Activated CD8-positive, alpha-beta T cell treated with anti-CD3 and anti-CD28 coated beads, Interleukin-2, amount 10 ng/mL, durations not matched to agents 7 days and 5 days (primary cell): ENCODE results near the gene MTURN. TPM values are rescaled to one million over a fixed set of nuclear protein-coding genes. Genes with fewer than 3 reads are reported as not detected.

Source experiments
- ATAC-seq: fragments of 150-1000 bp; cut with Tn5 transposase; one replicate; pipeline ENCODE4 v1.10.0; 2021; ENCODE audit warnings: moderate library complexity
- CTCF ChIA-PET: fragments of 350-600 bp; sonication (Branson Sonifier 250); formaldehyde crosslinking; loops from one replicate; lab custom pipeline; 2021; ENCODE audit warnings: antibody characterized with exemption; lab: Charles Lee
- POLR2A ChIA-PET: fragments of 350-600 bp; sonication (Branson Sonifier 250); formaldehyde crosslinking; loops from one replicate; lab custom pipeline; 2021; ENCODE audit warnings: antibody characterized with exemption; lab: Charles Lee
- DNase-seq: peaks from one replicate; pipeline ENCODE4 v3.0.0-alpha.2; 2020
- H3K27ac Mint-ChIP-seq: one replicate; pipeline ENCODE4 v1.8.0; 2021; ENCODE audit warnings: mild to moderate bottlenecking, mixed read lengths
- H3K27me3 Mint-ChIP-seq: one replicate; pipeline ENCODE4 v1.8.0; 2021; ENCODE audit warnings: low read depth, mixed read lengths
- H3K36me3 Mint-ChIP-seq: one replicate; pipeline ENCODE4 v1.8.0; 2021; ENCODE audit warnings: low read depth, mixed read lengths
- H3K4me1 Mint-ChIP-seq: one replicate; pipeline ENCODE4 v1.8.0; 2021; ENCODE audit warnings: low read depth, mixed read lengths
- H3K4me3 Mint-ChIP-seq: one replicate; pipeline ENCODE4 v1.8.0; 2021; ENCODE audit warnings: mild to moderate bottlenecking, mixed read lengths
- H3K9me3 Mint-ChIP-seq: one replicate; pipeline ENCODE4 v1.8.0; 2022; ENCODE audit warnings: mixed read lengths; ENCODE audit not compliant: insufficient read depth
- total RNA-seq, 2 experiments: library from RNA; stranded (reverse); gene quantifications; one replicate each; pipeline ENCODE4 v1.2.3, GENCODE V29; 2021

Gene MTURN
- total RNA-seq, 2 experiments from 2014 or later, result 1.1 to 1.3 TPM

DNA sequence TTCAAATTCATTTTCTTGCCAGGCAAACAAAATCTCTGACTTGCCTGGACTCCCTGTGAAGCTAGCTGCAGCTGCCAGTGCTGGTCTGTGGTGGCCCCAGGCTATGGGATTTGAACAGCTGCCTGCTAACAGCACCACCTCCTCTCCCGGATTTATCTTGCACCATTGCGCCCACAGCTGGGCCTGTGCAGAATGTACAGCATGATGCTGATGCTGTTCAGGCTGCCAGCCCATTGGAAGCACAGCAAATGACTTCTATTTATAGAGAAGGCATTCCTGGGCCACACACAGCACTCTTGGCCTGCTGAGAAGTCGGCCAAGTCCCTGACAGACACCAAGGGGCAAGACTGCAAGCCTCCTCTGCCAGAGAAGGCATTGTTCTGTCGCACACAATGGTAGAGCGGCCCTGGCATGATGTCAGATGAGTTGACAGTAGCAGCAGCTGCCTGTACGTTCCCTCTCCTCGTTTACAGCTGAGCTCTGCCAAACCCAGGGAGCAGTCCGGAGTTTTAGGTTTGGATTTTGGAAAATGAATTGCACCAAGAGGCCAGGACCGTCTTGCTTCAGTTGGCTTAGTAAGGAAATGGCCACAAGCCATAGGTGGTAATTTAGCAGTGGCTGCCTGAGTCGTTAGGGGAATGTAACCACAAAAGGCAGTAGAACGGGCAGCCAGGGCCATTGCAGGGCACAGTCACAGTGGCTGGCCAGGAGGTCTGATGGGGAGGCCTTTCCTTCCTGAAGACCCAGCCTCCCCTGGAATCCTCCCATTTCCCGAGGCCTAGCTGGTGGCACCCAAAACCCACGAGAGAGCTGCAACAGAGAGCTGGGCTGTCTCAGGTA lies 38.5 kb downstream of the MTURN start:
- H3K9me3 Mint-ChIP-seq, result no peaks in the 10 kb centered on the region
- POLR2A ChIA-PET, result no interaction called here
- H3K27ac Mint-ChIP-seq, result no peak overlapping the region
- no peaks in the 10 kb centered on the region for H3K36me3 Mint-ChIP-seq
- no peaks in the 10 kb centered on the region for H3K4me1 Mint-ChIP-seq
- H3K27me3 Mint-ChIP-seq, result peaks cover 7% of the 10 kb centered on the region
- ATAC-seq (no peak), DNase-seq (no peak)
- H3K4me3 Mint-ChIP-seq, result no peak overlapping the region
- CTCF ChIA-PET, result interaction anchor here (0.9 to 2.0 kb wide), 2 partner anchors 9 to 337 kb away, joined by 4 to 10 read pairs; no protein-coding TSS in a partner anchor

DNA sequence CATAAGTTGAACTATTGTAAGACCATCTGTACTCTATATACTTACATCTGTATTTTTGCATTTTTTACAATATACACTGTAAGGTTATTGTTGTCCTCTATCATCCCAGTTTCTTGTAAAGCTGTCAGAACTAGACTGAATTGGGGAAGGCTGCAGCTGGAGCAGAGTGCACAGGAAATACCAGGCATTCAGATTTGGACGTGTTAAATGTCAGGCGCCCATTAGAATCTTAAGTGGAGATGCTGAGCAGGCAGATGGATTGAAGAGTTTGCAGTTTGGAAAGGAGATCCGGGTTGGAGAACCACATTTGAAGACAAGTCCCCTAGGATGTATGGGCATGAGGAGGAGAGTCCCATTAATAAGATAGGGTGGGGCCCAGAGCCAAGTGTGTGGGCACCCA lies 40.4 kb downstream of the MTURN start:
- Mint-ChIP-seq H3K4me3 (no peak overlapping the region), H3K27me3 (peaks cover 7% of the 10 kb centered on the region), H3K36me3 (no peaks in the 10 kb centered on the region), H3K27ac (no peak overlapping the region), H3K9me3 (peaks cover 2% of the 10 kb centered on the region), H3K4me1 (peaks cover 7% of the 10 kb centered on the region)
- ATAC-seq (no peak), DNase-seq (no peak)
- ChIA-PET CTCF (no interaction called here), POLR2A (no interaction called here)

DNA sequence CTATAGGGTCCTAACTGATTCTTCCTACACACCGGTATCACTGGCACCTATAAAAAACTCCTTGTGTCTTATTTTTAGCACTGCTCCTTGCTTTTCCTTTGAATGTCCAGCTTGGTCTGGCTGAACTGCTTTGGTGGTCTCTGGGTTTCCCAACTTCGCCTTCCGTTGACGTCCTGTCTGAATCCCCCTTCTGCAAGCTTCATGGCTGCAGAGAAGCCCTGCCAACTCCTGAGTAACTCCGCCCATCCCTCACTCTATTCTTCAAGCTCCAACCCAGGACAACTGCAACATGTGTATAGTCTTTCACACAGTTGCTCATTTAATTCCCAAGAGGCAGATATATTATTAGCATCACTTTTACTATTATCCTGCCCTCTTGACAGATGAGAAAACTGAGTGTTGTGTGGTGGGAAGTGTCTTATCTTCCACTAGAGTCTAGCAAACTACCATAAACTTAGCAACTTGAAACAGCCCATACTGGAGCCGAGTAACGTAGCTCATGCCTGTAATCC lies 40.9 kb downstream of the MTURN start:
- H3K4me1 Mint-ChIP-seq, result peaks cover 7% of the 10 kb centered on the region
- H3K27me3 Mint-ChIP-seq, result peaks cover 4% of the 10 kb centered on the region
- POLR2A ChIA-PET, result no interaction called here
- H3K4me3 Mint-ChIP-seq, result no peak overlapping the region
- H3K27ac Mint-ChIP-seq, result no peak overlapping the region
- no peak for ATAC-seq
- no peaks in the 10 kb centered on the region for H3K36me3 Mint-ChIP-seq
- CTCF ChIA-PET, result no interaction called here
- DNase-seq, result no peak
- peaks cover 2% of the 10 kb centered on the region for H3K9me3 Mint-ChIP-seq

DNA sequence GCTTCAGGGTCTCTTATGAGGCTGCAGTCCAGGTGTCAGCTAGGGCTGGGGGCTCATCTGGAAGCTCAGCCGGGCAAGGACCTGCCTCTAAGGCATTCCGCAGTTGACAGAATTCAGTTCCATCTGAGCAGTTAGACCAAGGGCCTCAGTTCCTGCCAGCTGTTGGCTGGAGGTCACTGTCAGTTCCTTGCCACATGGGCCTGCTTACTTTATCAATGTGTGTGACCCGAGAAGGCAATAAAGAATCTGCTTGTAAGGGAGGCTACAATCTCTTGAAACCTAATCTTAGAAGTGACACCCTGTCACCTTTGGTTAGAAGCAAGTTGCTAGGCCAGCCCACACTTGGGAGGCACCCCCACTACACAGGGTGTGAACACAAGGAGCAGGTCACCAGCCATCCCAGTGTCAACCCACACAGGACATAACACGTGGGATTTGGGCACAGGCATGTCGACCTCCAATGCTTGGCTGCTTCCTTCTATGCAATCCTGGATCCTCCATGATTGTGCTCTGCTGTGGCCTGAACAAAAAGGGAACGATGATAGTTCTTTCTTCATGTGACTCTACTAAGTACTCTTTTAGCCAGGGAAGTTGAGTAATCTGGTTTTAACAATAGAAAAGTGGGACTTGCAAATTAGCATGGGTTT lies 41.8 kb downstream of the MTURN start:
- H3K9me3 Mint-ChIP-seq, result peaks cover 2% of the 10 kb centered on the region
- H3K36me3 Mint-ChIP-seq, result no peaks in the 10 kb centered on the region
- CTCF ChIA-PET, result no interaction called here
- no peak overlapping the region for H3K27ac Mint-ChIP-seq
- ATAC-seq (no peak), DNase-seq (no peak)
- peaks cover 7% of the 10 kb centered on the region for H3K4me1 Mint-ChIP-seq
- H3K4me3 Mint-ChIP-seq, result no peak overlapping the region
- H3K27me3 Mint-ChIP-seq, result no peaks in the 10 kb centered on the region
- POLR2A ChIA-PET, result no interaction called here

DNA sequence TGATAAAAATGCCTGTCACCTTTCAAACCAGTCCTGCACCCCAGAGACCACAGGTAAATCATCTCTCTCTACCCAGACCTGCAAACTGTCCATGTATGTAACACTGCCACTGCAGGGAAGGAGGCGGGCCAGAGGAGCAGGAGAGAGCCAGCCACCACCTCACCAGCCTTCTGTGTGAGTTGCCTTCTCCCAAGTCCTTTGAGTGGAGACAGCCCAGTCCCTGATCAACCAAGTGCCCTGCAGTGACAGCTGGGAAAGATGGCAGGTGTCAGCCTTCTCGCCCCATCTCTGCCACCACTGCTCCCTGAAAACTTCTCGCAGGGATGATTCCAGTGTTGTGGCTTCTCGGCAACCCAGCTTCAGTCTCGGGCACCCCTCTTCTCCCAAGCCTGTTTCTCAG lies 42.4 kb downstream of the MTURN start:
- ChIA-PET POLR2A (no interaction called here), CTCF (no interaction called here)

DNA sequence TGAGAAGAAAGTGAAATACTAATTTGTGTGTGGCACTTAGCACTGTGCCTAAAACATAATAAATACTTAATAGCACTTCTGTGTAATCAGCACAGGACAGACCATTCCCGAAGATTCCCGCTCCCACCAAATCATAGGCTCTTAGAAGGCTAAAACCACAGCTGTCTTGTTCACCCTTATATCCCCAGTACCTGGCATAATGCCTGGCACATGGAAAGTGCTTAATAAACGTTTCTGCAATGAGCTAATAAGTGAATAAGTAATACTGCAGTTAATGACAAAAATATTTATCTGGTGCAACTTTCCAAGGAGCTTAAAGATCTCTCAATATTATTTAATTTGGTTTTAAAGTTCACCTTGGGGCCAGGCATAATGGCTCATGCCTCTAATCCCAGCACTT lies 43.2 kb downstream of the MTURN start:
- DNase-seq (no peak), ATAC-seq (no peak)
- Mint-ChIP-seq H3K9me3 (peaks cover 2% of the 10 kb centered on the region), H3K36me3 (no peaks in the 10 kb centered on the region), H3K4me1 (peaks cover 7% of the 10 kb centered on the region), H3K27me3 (no peaks in the 10 kb centered on the region), H3K4me3 (no peak overlapping the region), H3K27ac (no peak overlapping the region)
- CTCF ChIA-PET, result interaction anchor here (1.1 kb wide), 1 partner anchor 98 kb away, joined by 3 read pairs; no protein-coding TSS in a partner anchor
- POLR2A ChIA-PET, result interaction anchor here (0.7 kb wide), 1 partner anchor 491 kb away, joined by 3 read pairs; no protein-coding TSS in a partner anchor

More for the DNA sequence above, 42.4 kb downstream of the MTURN start:
- Mint-ChIP-seq H3K36me3 (no peaks in the 10 kb centered on the region), H3K9me3 (peaks cover 2% of the 10 kb centered on the region), H3K27ac (no peak overlapping the region), H3K27me3 (no peaks in the 10 kb centered on the region), H3K4me3 (no peak overlapping the region), H3K4me1 (peaks cover 7% of the 10 kb centered on the region)
- ATAC-seq (no peak), DNase-seq (no peak)

DNA sequence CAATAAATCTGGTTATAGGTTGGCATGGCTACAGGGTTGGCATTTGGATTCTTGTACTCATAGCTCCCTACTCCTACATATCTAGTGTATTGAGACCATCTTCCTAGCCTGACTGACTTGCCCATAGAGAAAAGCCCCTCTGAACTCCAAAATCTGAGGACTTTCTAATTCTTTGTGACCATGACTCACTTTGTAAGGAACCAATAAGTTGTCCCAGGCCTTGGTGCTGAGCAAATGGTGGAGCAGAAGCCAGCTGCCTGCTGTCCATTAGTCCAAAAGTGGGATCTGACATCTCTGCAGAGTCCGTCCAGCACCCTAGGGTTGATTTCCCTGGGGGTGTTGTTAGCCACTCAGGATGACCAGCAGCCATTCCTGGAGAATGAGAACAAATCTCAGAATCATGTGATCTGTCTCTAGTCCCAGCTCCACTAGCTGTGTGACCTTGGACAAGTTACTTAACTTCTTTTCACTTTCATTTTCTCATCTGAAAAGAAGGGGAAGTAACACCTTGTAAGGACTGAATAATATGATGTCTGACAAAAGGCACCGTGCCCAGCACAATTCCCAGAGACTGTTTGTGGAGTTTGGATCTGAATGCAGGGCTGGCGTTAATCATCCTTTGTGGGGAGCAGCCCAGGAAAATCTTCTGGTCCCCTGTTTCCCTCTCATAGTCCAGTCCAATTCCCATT lies 44.1 kb downstream of the MTURN start:
- ChIA-PET CTCF (interaction anchor here (1.4 to 1.6 kb wide), 2 partner anchors 14 to 332 kb away, joined by 3 read pairs; no protein-coding TSS in a partner anchor), POLR2A (no interaction called here)
- H3K27ac Mint-ChIP-seq, result peak overlapping the region; percentile 31
- peaks cover 2% of the 10 kb centered on the region for H3K9me3 Mint-ChIP-seq
- peaks cover 7% of the 10 kb centered on the region for H3K4me1 Mint-ChIP-seq
- no peaks in the 10 kb centered on the region for H3K27me3 Mint-ChIP-seq
- no peak overlapping the region for H3K4me3 Mint-ChIP-seq
- no peaks in the 10 kb centered on the region for H3K36me3 Mint-ChIP-seq
- ATAC-seq (peak; percentile 65), DNase-seq (no peak)

DNA sequence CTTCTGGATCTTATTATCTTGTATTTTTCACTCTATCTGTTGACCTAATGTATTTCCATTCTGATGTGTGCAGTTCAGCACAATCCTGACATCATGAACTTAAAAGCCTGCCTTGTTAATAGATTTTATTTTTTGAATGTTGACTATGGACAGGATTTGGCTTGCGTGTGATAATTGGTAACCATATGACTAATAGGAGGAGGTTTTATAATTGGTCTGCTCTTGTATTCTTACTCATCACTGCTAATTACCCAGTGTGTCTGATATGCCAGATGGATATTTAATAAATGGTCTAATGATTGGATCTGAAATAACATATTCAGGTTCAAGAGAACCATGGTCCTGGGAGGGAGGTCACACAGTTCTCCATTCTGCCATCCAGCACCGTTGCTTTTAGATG lies 45.9 kb downstream of the MTURN start:
- DNase-seq (no peak), ATAC-seq (no peak)
- Mint-ChIP-seq H3K4me3 (no peak overlapping the region), H3K9me3 (peaks cover 2% of the 10 kb centered on the region), H3K27ac (no peak overlapping the region), H3K27me3 (no peaks in the 10 kb centered on the region), H3K36me3 (no peaks in the 10 kb centered on the region), H3K4me1 (peaks cover 7% of the 10 kb centered on the region)
- CTCF ChIA-PET, result interaction anchor here (1.1 kb wide), 1 partner anchor 14 kb away, joined by 3 read pairs; no protein-coding TSS in a partner anchor
- POLR2A ChIA-PET, result no interaction called here

DNA sequence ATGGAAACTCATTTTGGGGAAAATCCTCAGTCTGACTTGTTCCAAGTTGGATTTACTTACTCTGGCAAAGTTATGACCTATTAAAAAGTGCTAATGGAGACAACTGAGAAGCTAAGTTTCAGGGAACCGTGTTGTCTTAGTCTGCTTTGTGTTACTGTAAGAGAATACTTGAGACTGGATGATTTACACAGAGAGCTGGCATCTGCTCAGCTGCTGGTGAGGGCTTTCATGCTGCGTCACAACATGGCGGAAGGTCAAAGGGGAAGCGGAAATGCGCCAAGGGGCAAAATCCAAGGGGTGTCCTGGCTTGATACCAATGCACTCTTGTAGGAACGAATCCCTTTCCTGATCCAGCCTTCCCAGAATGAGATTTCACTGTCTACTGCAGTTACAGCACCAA lies 46.4 kb downstream of the MTURN start:
- no peaks in the 10 kb centered on the region for H3K27me3 Mint-ChIP-seq
- CTCF ChIA-PET, result interaction anchor here (1.0 to 1.3 kb wide), 2 partner anchors 15 to 17 kb away, joined by 3 read pairs; no protein-coding TSS in a partner anchor

DNA sequence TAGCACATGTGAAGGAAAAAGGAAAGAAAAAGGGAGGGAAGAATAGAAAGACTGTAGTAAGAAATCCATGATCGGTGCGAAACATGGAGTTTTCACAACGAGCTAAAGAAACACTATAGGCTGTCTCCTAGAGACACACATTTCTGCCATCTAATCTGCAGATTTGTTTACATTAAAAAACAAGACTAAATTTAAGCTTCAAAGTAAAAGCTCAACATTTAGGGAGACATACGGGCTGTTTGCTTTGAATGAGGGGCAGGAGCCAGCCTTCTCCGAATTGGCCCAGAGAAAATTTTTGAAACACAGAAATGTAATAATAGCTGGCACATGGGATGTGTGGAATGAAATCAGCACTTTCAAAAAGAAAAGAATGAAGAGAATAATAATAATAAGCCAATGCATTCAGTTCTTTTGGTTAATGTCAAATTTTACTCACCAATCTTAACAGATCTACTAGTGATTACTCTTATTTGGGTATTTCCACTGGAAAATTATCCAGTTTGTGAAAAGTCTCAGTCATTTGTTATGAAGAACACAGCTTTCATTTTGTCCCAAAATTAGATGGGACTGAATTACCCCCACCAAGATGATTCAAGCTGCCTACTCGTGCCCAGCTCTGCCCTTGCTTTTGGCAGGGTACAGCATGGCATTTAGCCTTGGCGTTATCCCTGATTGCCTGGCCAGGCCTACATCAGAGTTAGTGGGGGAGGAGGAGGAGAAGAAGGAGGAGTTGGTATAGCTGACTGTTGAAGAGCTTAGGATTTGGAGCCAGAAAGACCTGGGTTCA lies 47.1 kb downstream of the MTURN start:
- Mint-ChIP-seq H3K27me3 (no peaks in the 10 kb centered on the region), H3K36me3 (no peaks in the 10 kb centered on the region), H3K27ac (no peak overlapping the region), H3K4me3 (no peak overlapping the region), H3K9me3 (peaks cover 2% of the 10 kb centered on the region), H3K4me1 (peaks cover 7% of the 10 kb centered on the region)
- ChIA-PET CTCF (interaction anchor here (1.0 to 1.3 kb wide), 3 partner anchors 15 to 94 kb away, joined by 3 read pairs; no protein-coding TSS in a partner anchor), POLR2A (no interaction called here)
- ATAC-seq (no peak), DNase-seq (no peak)

More for the DNA sequence above, 46.4 kb downstream of the MTURN start:
- Mint-ChIP-seq H3K4me3 (no peak overlapping the region), H3K36me3 (no peaks in the 10 kb centered on the region), H3K9me3 (peaks cover 2% of the 10 kb centered on the region), H3K27ac (no peak overlapping the region), H3K4me1 (peaks cover 7% of the 10 kb centered on the region)
- ATAC-seq (no peak), DNase-seq (no peak)
- POLR2A ChIA-PET, result no interaction called here

DNA sequence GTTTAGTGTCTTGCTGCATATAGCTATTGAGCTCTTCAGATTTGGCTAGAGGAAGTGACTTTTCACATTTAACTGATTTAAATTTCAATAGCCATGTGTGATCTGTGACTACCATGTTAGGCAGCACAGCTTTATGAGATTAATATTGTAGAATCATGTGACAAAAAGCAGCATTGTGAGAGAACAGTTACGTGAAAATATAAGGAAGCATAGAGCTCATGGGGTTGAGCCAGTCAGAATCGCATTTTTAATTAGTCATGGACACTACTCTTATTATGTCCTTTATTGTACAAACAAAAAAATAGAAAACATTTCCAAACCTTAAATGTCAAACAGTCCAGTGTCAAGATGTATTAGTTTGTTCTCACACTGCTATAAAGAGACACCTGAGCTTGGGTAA lies 48.0 kb downstream of the MTURN start:
- H3K9me3 Mint-ChIP-seq, result peaks cover 2% of the 10 kb centered on the region
- H3K4me1 Mint-ChIP-seq, result peaks cover 7% of the 10 kb centered on the region
- ChIA-PET POLR2A (no interaction called here), CTCF (interaction anchor here (1.1 kb wide), 2 partner anchors 93 to 170 kb away, joined by 3 read pairs; no protein-coding TSS in a partner anchor)
- H3K27me3 Mint-ChIP-seq, result no peaks in the 10 kb centered on the region
- no peaks in the 10 kb centered on the region for H3K36me3 Mint-ChIP-seq
- H3K4me3 Mint-ChIP-seq, result no peak overlapping the region
- DNase-seq, result no peak
- H3K27ac Mint-ChIP-seq, result no peak overlapping the region
- no peak for ATAC-seq
